ENCODE data around the gene IKZF5. TPM values are rescaled to one million over a fixed set of nuclear protein-coding genes. Genes with fewer than 3 reads are reported as not detected.

The IKZF5 gene
- total RNA-seq, 1 donor from 2014 or later = 14.6 TPM

DNA sequence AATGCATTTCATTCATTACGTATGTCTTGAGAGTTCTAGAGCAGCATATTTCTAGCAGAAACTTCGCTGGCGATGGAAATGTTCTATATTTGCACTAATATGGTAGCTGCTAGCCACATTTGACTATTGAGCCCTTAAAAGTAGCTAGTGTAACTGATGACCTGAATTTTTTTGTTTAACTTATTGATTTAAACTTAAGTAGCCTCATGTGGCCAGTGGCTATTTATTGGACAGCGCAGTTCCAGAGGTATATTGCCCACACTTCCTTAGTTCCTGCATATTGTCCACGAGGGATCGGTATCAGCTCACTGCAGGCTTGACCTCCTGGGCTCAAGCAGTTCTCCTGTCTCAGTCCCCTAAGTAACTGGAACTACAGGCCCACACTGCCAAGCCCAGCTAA, 24.7 kb downstream of the IKZF5 start:
- Mint-ChIP-seq H3K4me1 (ENCODE audit: low read depth) (peaks cover 4% of the 10 kb centered on the region), H3K9me3 (ENCODE audit: low read depth) (no peaks in the 10 kb centered on the region), H3K4me3 (ENCODE audit: low read depth) (no peak overlapping the region), H3K36me3 (ENCODE audit: insufficient read depth) (no peaks in the 10 kb centered on the region), H3K27ac (no peak overlapping the region), H3K27me3 (no peaks in the 10 kb centered on the region)
- no peak for DNase-seq (ENCODE audit: low spot score, unreplicated experiment)
- TF ChIP-seq, protein P1, sequence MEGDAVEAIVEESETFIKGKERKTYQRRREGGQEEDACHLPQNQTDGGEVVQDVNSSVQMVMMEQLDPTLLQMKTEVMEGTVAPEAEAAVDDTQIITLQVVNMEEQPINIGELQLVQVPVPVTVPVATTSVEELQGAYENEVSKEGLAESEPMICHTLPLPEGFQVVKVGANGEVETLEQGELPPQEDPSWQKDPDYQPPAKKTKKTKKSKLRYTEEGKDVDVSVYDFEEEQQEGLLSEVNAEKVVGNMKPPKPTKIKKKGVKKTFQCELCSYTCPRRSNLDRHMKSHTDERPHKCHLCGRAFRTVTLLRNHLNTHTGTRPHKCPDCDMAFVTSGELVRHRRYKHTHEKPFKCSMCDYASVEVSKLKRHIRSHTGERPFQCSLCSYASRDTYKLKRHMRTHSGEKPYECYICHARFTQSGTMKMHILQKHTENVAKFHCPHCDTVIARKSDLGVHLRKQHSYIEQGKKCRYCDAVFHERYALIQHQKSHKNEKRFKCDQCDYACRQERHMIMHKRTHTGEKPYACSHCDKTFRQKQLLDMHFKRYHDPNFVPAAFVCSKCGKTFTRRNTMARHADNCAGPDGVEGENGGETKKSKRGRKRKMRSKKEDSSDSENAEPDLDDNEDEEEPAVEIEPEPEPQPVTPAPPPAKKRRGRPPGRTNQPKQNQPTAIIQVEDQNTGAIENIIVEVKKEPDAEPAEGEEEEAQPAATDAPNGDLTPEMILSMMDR (IDR thresholded peaks at IDR 0.05; ENCODE audit: unreplicated experiment) = no peak

DNA sequence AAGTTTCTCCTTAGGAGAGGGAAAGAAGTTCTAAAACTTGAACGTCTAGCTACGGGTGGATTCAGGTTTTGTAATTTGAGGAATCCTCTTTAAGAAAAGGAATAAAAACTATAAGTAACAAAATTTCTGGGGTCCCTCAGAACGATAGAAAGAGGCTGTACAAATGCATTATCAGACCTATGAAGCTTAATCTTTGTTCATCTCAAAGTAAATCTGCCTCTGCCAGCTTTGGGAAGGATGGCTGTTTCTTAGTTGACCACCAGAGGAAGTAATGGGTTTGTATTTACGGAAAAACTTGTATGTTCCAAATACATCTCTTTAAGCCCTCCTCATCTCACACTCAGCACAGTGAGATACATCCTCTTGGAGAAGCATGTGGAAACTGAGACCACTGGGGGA, 27.5 kb downstream of the IKZF5 start:
- no peak for DNase-seq (ENCODE audit: low spot score, unreplicated experiment)
- Mint-ChIP-seq H3K4me1 (ENCODE audit: low read depth) (peaks cover 4% of the 10 kb centered on the region), H3K27ac (peak overlapping the region; percentile 99), H3K9me3 (ENCODE audit: low read depth) (no peaks in the 10 kb centered on the region), H3K4me3 (ENCODE audit: low read depth) (peak overlapping the region; percentile 81), H3K27me3 (no peaks in the 10 kb centered on the region), H3K36me3 (ENCODE audit: insufficient read depth) (no peaks in the 10 kb centered on the region)
- TF ChIP-seq, protein P1 (IDR thresholded peaks at IDR 0.05; ENCODE audit: unreplicated experiment) = peak; percentile 44

DNA sequence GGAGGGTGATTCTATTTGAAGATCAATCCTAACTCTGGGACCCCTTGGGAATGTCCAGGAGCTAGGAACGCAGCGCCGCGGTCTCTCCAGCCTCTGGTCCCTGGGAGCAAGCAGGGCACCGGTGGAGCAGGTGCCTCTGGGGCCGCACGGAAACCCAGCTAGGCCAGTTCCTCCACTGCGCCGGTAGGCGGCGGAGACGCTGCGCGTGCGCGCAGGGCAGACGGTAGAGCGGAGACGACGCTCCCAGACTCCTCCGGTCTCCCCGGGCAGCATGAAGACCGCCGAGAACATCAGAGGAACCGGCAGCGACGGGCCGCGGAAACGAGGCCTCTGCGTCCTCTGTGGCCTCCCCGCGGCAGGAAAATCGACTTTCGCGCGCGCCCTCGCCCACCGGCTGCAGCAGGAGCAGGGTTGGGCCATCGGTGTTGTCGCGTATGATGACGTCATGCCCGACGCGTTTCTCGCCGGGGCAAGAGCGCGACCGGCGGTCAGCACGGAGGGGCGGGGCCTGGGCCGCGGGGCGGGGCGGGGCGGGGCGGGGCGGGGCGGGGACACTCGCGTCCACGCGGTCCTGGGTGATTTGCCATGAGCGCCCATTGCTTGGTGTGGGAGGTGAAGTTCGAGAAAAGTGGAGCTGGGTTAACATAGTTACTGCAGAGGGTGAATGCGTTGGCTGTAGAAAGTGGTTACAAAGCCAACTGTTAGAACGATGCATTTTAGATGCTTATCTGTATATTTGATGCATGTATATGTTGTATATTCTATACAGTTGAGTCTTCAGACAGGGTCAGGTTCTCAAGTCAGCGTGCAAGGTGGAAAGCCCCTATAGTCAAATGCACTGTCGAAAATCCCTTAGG, 28.2 kb downstream of the IKZF5 start, which contains the start of gene PSTK:
PSTK (plus strand) TSS at position 193 of the 857 bp plus-strand sequence; CDS start at position 272, 79 bp downstream.
- Mint-ChIP-seq H3K4me3 (ENCODE audit: low read depth) (peak within 1 kb of the TSS; percentile 81), H3K4me1 (ENCODE audit: low read depth) (peaks cover 4% of the 10 kb centered on the region), H3K27ac (peak within 1 kb of the TSS; percentile 99), H3K9me3 (ENCODE audit: low read depth) (no peaks in the 10 kb centered on the region), H3K36me3 (ENCODE audit: insufficient read depth) (no peaks in the 10 kb centered on the region), H3K27me3 (no peaks in the 10 kb centered on the region)
- TF ChIP-seq, protein P1 (IDR thresholded peaks at IDR 0.05; ENCODE audit: unreplicated experiment) = peak; percentile 95
- DNase-seq (ENCODE audit: low spot score, unreplicated experiment) = peak; percentile 80

DNA sequence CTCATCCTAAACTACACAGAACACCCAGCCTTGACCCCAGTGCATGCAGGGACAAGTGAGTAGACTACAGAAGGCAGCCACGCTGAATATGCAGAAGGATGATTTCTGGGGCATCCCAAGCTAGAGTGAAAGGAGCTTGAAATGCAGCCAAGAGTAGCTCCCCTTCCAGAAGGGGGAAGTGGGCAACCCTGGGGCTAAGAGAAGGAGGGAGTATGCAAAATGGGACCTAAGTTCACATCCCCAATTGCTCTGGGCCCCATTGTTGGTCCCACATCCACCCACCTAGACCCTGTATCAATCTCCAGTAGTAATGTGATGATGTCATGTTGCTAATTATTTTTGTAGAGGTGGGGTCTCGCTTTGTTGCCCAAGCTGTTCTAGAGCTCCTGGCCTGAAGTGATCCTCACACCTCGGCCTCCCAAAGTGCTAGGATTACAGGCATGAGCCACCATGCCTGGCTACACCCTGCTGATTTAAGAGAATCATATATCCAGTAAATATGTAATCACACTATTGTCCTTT, 34.0 kb downstream of the IKZF5 start:
- DNase-seq (ENCODE audit: low spot score, unreplicated experiment) = no peak
- Mint-ChIP-seq H3K4me1 (ENCODE audit: low read depth) (no peaks in the 10 kb centered on the region), H3K27ac (no peak overlapping the region), H3K36me3 (ENCODE audit: insufficient read depth) (no peaks in the 10 kb centered on the region), H3K27me3 (no peaks in the 10 kb centered on the region), H3K4me3 (ENCODE audit: low read depth) (no peak overlapping the region), H3K9me3 (ENCODE audit: low read depth) (no peaks in the 10 kb centered on the region)
- TF ChIP-seq, protein P1 (IDR thresholded peaks at IDR 0.05; ENCODE audit: unreplicated experiment) = no peak

DNA sequence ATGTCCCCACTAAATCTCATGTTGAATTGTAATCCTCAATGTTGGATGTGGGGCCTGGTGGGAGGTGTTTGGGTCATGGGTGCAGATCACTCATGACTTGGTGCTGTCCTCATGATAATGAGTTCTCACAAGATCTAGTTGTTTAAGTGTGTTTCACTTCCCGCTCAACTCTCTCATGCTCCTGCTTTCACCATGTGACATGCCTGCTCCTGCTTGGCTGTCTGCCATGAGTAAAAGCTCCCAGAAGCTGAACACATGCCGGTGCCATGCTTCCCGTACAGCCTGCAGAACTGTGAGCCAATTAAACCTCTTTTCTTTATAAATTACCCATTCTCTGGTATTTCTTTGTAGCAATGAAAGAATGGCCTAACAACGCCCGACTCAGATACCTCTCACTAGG, 34.6 kb downstream of the IKZF5 start:
- Mint-ChIP-seq H3K36me3 (ENCODE audit: insufficient read depth) (no peaks in the 10 kb centered on the region), H3K27ac (no peak overlapping the region), H3K4me1 (ENCODE audit: low read depth) (no peaks in the 10 kb centered on the region), H3K4me3 (ENCODE audit: low read depth) (no peak overlapping the region), H3K27me3 (no peaks in the 10 kb centered on the region), H3K9me3 (ENCODE audit: low read depth) (no peaks in the 10 kb centered on the region)
- no peak for DNase-seq (ENCODE audit: low spot score, unreplicated experiment)
- TF ChIP-seq, protein P1 (IDR thresholded peaks at IDR 0.05; ENCODE audit: unreplicated experiment) = no peak

All from progenitor cell of endocrine pancreas (in vitro differentiated cells).